ENCODE measurements around the gene LSP1.

Gene LSP1

GRCh38 chr11:1839204-1839923, 13.5 kb upstream of the LSP1 start:
- H3K4me3 ChIP-seq (ENCODE audit: low read depth, low read length), result no peak overlapping the region
- TF ChIP-seq CTCF (IDR thresholded peaks at IDR 0.05; ENCODE audit: low read depth, low read length), result no peak

GRCh38 chr11:1839924-1840779, 12.7 kb upstream of the LSP1 start:
- TF ChIP-seq CTCF (IDR thresholded peaks at IDR 0.05; ENCODE audit: low read depth, low read length), result no peak
- H3K4me3 ChIP-seq (ENCODE audit: low read depth, low read length), result no peak overlapping the region

- no peak for TF ChIP-seq CTCF (IDR thresholded peaks at IDR 0.05; ENCODE audit: low read depth, low read length)
Measured at GRCh38 chr11:1840780-1841480, 12.0 kb upstream of the LSP1 start.

GRCh38 chr11:1841511-1842148, 11.3 kb upstream of the LSP1 start:
- no peak for TF ChIP-seq CTCF (IDR thresholded peaks at IDR 0.05; ENCODE audit: low read depth, low read length)
- H3K4me3 ChIP-seq (ENCODE audit: low read depth, low read length), result no peak overlapping the region

More at GRCh38 chr11:1840780-1841480, 12.0 kb upstream of the LSP1 start:
- no peak overlapping the region for H3K4me3 ChIP-seq (ENCODE audit: low read depth, low read length)

- no peak for TF ChIP-seq CTCF (IDR thresholded peaks at IDR 0.05; ENCODE audit: low read depth, low read length)
- no peak overlapping the region for H3K4me3 ChIP-seq (ENCODE audit: low read depth, low read length)
Measured at GRCh38 chr11:1842149-1843097, 10.5 kb upstream of the LSP1 start.

- H3K4me3 ChIP-seq (ENCODE audit: low read depth, low read length), result no peak overlapping the region
- TF ChIP-seq CTCF (IDR thresholded peaks at IDR 0.05; ENCODE audit: low read depth, low read length), result no peak
Measured at GRCh38 chr11:1843098-1843473, 9.8 kb upstream of the LSP1 start.
